ENCODE results near the gene SLC25A41.

Gene SLC25A41

GRCh38 chr19:6453951-6454565 lies 20.5 kb upstream of the SLC25A41 start:
- H3K4me3 ChIP-seq (ENCODE audit: low read length), result no peak overlapping the region
- no peak for TF ChIP-seq CTCF (conservative IDR thresholded peaks at IDR 0.05; ENCODE audit: low read depth, low read length)
- DNase-seq (ENCODE audit: low read depth), result no peak

GRCh38 chr19:6452899-6453298 lies 19.3 kb upstream of the SLC25A41 start:
- DNase-seq (ENCODE audit: low read depth), result no peak
- TF ChIP-seq CTCF (conservative IDR thresholded peaks at IDR 0.05; ENCODE audit: low read depth, low read length), result no peak
- no peak overlapping the region for H3K4me3 ChIP-seq (ENCODE audit: low read length)

- H3K4me3 ChIP-seq (ENCODE audit: low read length), result no peak overlapping the region
- TF ChIP-seq CTCF (conservative IDR thresholded peaks at IDR 0.05; ENCODE audit: low read depth, low read length), result no peak
- DNase-seq (ENCODE audit: low read depth), result no peak
Measured at GRCh38 chr19:6452223-6452614, 18.7 kb upstream of the SLC25A41 start.

GRCh38 chr19:6451583-6452222 lies 18.1 kb upstream of the SLC25A41 start:
- no peak overlapping the region for H3K4me3 ChIP-seq (ENCODE audit: low read length)
- no peak for TF ChIP-seq CTCF (conservative IDR thresholded peaks at IDR 0.05; ENCODE audit: low read depth, low read length)
- no peak for DNase-seq (ENCODE audit: low read depth)

- no peak for DNase-seq (ENCODE audit: low read depth)
Measured at GRCh38 chr19:6450166-6450565, 16.6 kb upstream of the SLC25A41 start.

GRCh38 chr19:6448045-6448444 lies 14.5 kb upstream of the SLC25A41 start:
- no peak for TF ChIP-seq CTCF (conservative IDR thresholded peaks at IDR 0.05; ENCODE audit: low read depth, low read length)
- H3K4me3 ChIP-seq (ENCODE audit: low read length), result no peak overlapping the region
- DNase-seq (ENCODE audit: low read depth), result no peak

More at GRCh38 chr19:6450166-6450565, 16.6 kb upstream of the SLC25A41 start:
- no peak overlapping the region for H3K4me3 ChIP-seq (ENCODE audit: low read length)
- no peak for TF ChIP-seq CTCF (conservative IDR thresholded peaks at IDR 0.05; ENCODE audit: low read depth, low read length)

- TF ChIP-seq CTCF (conservative IDR thresholded peaks at IDR 0.05; ENCODE audit: low read depth, low read length), result no peak
- H3K4me3 ChIP-seq (ENCODE audit: low read length), result no peak overlapping the region
- DNase-seq (ENCODE audit: low read depth), result no peak
Measured at GRCh38 chr19:6446452-6446851, 12.9 kb upstream of the SLC25A41 start.

Data from retinal pigment epithelial cell (primary cell).